WI38 (cell line): ENCODE data around the gene GIT2.
A peak's percentile ranks its signal among the peaks of the same experiment; 100 is the strongest.

Experiments
- H3K4me3 ChIP-seq: 2 replicates; pipeline ENCODE4 v1.5.1; 2011; ENCODE audit warnings: low read depth, mild to moderate bottlenecking, control low read depth, low read length
- CTCF ChIP-seq: IDR thresholded peaks from 2 replicates; pipeline ENCODE4 v1.5.1; 2012; ENCODE audit warnings: low read depth, mild to moderate bottlenecking, control low read depth, low read length

The GIT2 gene

GRCh38 chr12:110002676-110003515 is 6.7 kb upstream of the GIT2 start:
- H3K4me3 ChIP-seq, result no peak overlapping the region; the same call in 1 of the 2 replicates
- TF ChIP-seq CTCF, result no peak

- peak overlapping the region; percentile 78 for H3K4me3 ChIP-seq
- TF ChIP-seq CTCF, result no peak
Measured at GRCh38 chr12:110001596-110001995, 5.4 kb upstream of the GIT2 start.

- TF ChIP-seq CTCF, result no peak
- H3K4me3 ChIP-seq, result peak overlapping the region; percentile 78
Measured at GRCh38 chr12:109999983-110000505, 3.9 kb upstream of the GIT2 start.

GRCh38 chr12:109999649-109999971 is 3.4 kb upstream of the GIT2 start:
- H3K4me3 ChIP-seq, result peak overlapping the region; percentile 78
- TF ChIP-seq CTCF, result no peak

- no peak for TF ChIP-seq CTCF
- H3K4me3 ChIP-seq, result peak within 1 kb of the TSS; percentile 78
Measured at GRCh38 chr12:109998904-109999648, 2.9 kb upstream of the GIT2 start, which contains the start of gene ANKRD13A. Gene ANKRD13A (plus strand): TSS chr12:109999430. CDS start chr12:109999689, 259 bp downstream.

- peak overlapping the region; percentile 78 for H3K4me3 ChIP-seq
- TF ChIP-seq CTCF, result no peak
Measured at GRCh38 chr12:109998241-109998903, 2.2 kb upstream of the GIT2 start.
